COLO668 (cell line): ENCODE data around the gene IDH2.
A peak's percentile ranks its signal among the peaks of the same experiment; 100 is the strongest.

Source experiments
- DNase-seq: peaks from one replicate; lab custom pipeline; 2025; ENCODE audit not compliant: unreplicated experiment; lab: John Stamatoyannopoulos, UW

IDH2 gene

GRCh38 chr15:90064911-90065681 is 37.2 kb downstream of the IDH2 start:
- DNase-seq, result no peak

GRCh38 chr15:90063770-90064247 is 38.5 kb downstream of the IDH2 start:
- DNase-seq, result no peak

- DNase-seq, result peak; percentile 60
Observed at GRCh38 chr15:90062973-90063769, 39.1 kb downstream of the IDH2 start.

- DNase-seq, result peak; percentile 97
Observed at GRCh38 chr15:90062462-90062932, 39.8 kb downstream of the IDH2 start.

GRCh38 chr15:90062023-90062442 is 40.2 kb downstream of the IDH2 start:
- DNase-seq, result peak; percentile 94

GRCh38 chr15:90060797-90061196 is 41.5 kb downstream of the IDH2 start:
- DNase-seq, result no peak

- peak; percentile 67 for DNase-seq
Observed at GRCh38 chr15:90059208-90059985, 42.9 kb downstream of the IDH2 start.

- DNase-seq, result no peak
Observed at GRCh38 chr15:90058775-90059174, 43.5 kb downstream of the IDH2 start.

- no peak for DNase-seq
Observed at GRCh38 chr15:90058308-90058707, 44.0 kb downstream of the IDH2 start.

GRCh38 chr15:90056529-90056928 is 45.7 kb downstream of the IDH2 start:
- DNase-seq, result no peak

- peak; percentile 43 for DNase-seq
Observed at GRCh38 chr15:90055182-90055581, 47.1 kb downstream of the IDH2 start.

- DNase-seq, result peak; percentile 55
Observed at GRCh38 chr15:90054618-90055097, 47.6 kb downstream of the IDH2 start.

- no peak for DNase-seq
Observed at GRCh38 chr15:90053685-90054466, 48.4 kb downstream of the IDH2 start.

GRCh38 chr15:90051874-90052273 is 50.4 kb downstream of the IDH2 start:
- no peak for DNase-seq

- DNase-seq, result no peak
Observed at GRCh38 chr15:90049666-90050604, 52.3 kb downstream of the IDH2 start.

- no peak for DNase-seq
Observed at GRCh38 chr15:90049030-90049429, 53.2 kb downstream of the IDH2 start.

- no peak for DNase-seq
Observed at GRCh38 chr15:90047956-90048575, 54.2 kb downstream of the IDH2 start.

- peak; percentile 69 for DNase-seq
Observed at GRCh38 chr15:90046911-90047392, 55.3 kb downstream of the IDH2 start.

GRCh38 chr15:90046289-90046688 is 56.0 kb downstream of the IDH2 start:
- no peak for DNase-seq
